Nephron (organoid): ENCODE results near the gene TWF2.
A peak's percentile ranks its signal among the peaks of the same experiment; 100 is the strongest.

Experiments
- H3K27ac Mint-ChIP-seq, 3 experiments: 2 replicates each; pipeline ENCODE4 v1.8.0; 2020; ENCODE audit warnings: mixed read lengths in 3 of 3, mild to moderate bottlenecking in 2 of 3, moderate library complexity in 1 of 3
- H3K27me3 Mint-ChIP-seq: 2 replicates; pipeline ENCODE4 v1.8.0; 2021; ENCODE audit warnings: low read depth, mild to moderate bottlenecking, moderate library complexity, mixed read lengths
- H3K36me3 Mint-ChIP-seq: 2 replicates; pipeline ENCODE4 v1.8.0; 2020; ENCODE audit warnings: low read depth, mixed read lengths
- H3K4me1 Mint-ChIP-seq: 2 replicates; pipeline ENCODE4 v1.8.0; 2020; ENCODE audit warnings: mixed read lengths
- H3K4me3 Mint-ChIP-seq, 3 experiments: 2 replicates each; pipeline ENCODE4 v1.8.0; 2020; ENCODE audit warnings: mild to moderate bottlenecking in 3 of 3, mixed read lengths in 3 of 3, moderate library complexity in 2 of 3
- H3K9me3 Mint-ChIP-seq: 2 replicates; pipeline ENCODE4 v1.8.0; 2020; ENCODE audit warnings: mixed read lengths
- CTCF ChIP-seq, 3 experiments: fragments of 200-600 bp; sonication (generic); IDR thresholded peaks; one replicate each; pipeline ENCODE4 v1.5.0; 2021; ENCODE audit warnings: antibody characterized with exemption in 3 of 3; ENCODE audit not compliant: unreplicated experiment in 3 of 3

The TWF2 gene

GRCh38 chr3:52237657-52238172, 1.2 kb downstream of the TWF2 start:
- H3K4me1 Mint-ChIP-seq = peaks cover 25% of the 10 kb centered on the region
- no peaks in the 10 kb centered on the region for H3K27me3 Mint-ChIP-seq
- H3K27ac Mint-ChIP-seq = no peak overlapping the region
- H3K36me3 Mint-ChIP-seq = no peaks in the 10 kb centered on the region
- TF ChIP-seq CTCF (IDR thresholded peaks at IDR 0.05; ENCODE audit: unreplicated experiment in 3 of 3) = no peak
- H3K4me3 Mint-ChIP-seq = peak overlapping the region; percentile 95 to 99 (median 99)
- no peaks in the 10 kb centered on the region for H3K9me3 Mint-ChIP-seq

GRCh38 chr3:52237006-52237656, 1.8 kb downstream of the TWF2 start:
- H3K27me3 Mint-ChIP-seq = no peaks in the 10 kb centered on the region
- H3K27ac Mint-ChIP-seq = no peak overlapping the region
- TF ChIP-seq CTCF (IDR thresholded peaks at IDR 0.05; ENCODE audit: unreplicated experiment in 3 of 3) = no peak
- peak overlapping the region; percentile 67 to 99 (median 99) for H3K4me3 Mint-ChIP-seq
- no peaks in the 10 kb centered on the region for H3K9me3 Mint-ChIP-seq
- no peaks in the 10 kb centered on the region for H3K36me3 Mint-ChIP-seq
- peaks cover 25% of the 10 kb centered on the region for H3K4me1 Mint-ChIP-seq

- no peaks in the 10 kb centered on the region for H3K36me3 Mint-ChIP-seq
- no peaks in the 10 kb centered on the region for H3K27me3 Mint-ChIP-seq
- H3K9me3 Mint-ChIP-seq = no peaks in the 10 kb centered on the region
- peak overlapping the region; percentile 50 to 99 (median 57) for H3K4me3 Mint-ChIP-seq
- no peak for TF ChIP-seq CTCF (IDR thresholded peaks at IDR 0.05; ENCODE audit: unreplicated experiment in 3 of 3)
- H3K4me1 Mint-ChIP-seq = peaks cover 25% of the 10 kb centered on the region
- no peak overlapping the region for H3K27ac Mint-ChIP-seq
Observed at GRCh38 chr3:52236424-52236886, 2.5 kb downstream of the TWF2 start.

- H3K4me1 Mint-ChIP-seq = peaks cover 12% of the 10 kb centered on the region
- no peaks in the 10 kb centered on the region for H3K27me3 Mint-ChIP-seq
- peak overlapping the region in 1 of 3 experiments; percentile 41 for H3K4me3 Mint-ChIP-seq
- peaks cover 6% of the 10 kb centered on the region for H3K36me3 Mint-ChIP-seq
- no peak for TF ChIP-seq CTCF (IDR thresholded peaks at IDR 0.05; ENCODE audit: unreplicated experiment in 3 of 3)
- H3K9me3 Mint-ChIP-seq = no peaks in the 10 kb centered on the region
- H3K27ac Mint-ChIP-seq = no peak overlapping the region
Observed at GRCh38 chr3:52234516-52235447, 4.2 kb downstream of the TWF2 start.

GRCh38 chr3:52233968-52234367, 5.0 kb downstream of the TWF2 start:
- H3K4me3 Mint-ChIP-seq = no peak overlapping the region
- peaks cover 6% of the 10 kb centered on the region for H3K36me3 Mint-ChIP-seq
- TF ChIP-seq CTCF (IDR thresholded peaks at IDR 0.05; ENCODE audit: unreplicated experiment in 3 of 3) = no peak
- H3K9me3 Mint-ChIP-seq = no peaks in the 10 kb centered on the region
- peaks cover 6% of the 10 kb centered on the region for H3K4me1 Mint-ChIP-seq
- H3K27me3 Mint-ChIP-seq = no peaks in the 10 kb centered on the region
- no peak overlapping the region for H3K27ac Mint-ChIP-seq
